SK-N-SH treated with all-trans-retinoic acid at 6 μM for 48 hours (cell line): ENCODE results near the gene C20orf144.

Source experiments
- ATAC-seq: fragments of 200-7000 bp; cut with Tn5 transposase; 3 replicates; pipeline ENCODE4 v1.9.1; 2020; ENCODE audit warnings: mild to moderate bottlenecking, moderate library complexity
- ARNTL ChIP-seq: fragments of 450-650 bp; formaldehyde crosslinking; IDR thresholded peaks from 2 replicates; pipeline ENCODE4 v1.5.0; 2020; ENCODE audit warnings: low read depth, mild to moderate bottlenecking, moderate library complexity, borderline replicate concordance
- BACH2 ChIP-seq: fragments of 250-450 bp; sonication (Bioruptor Pico); IDR thresholded peaks from 2 replicates; pipeline ENCODE4 v1.9.0; 2021; ENCODE audit warnings: mild to moderate bottlenecking, borderline replicate concordance
- CSRNP3 ChIP-seq: fragments of 250-450 bp; sonication (Bioruptor Pico); IDR thresholded peaks from 2 replicates; pipeline ENCODE4 v1.5.1; 2021; ENCODE audit warnings: mild to moderate bottlenecking, moderate library complexity
- ESRRG ChIP-seq: fragments of 250-450 bp; sonication (Bioruptor Pico); IDR thresholded peaks from 2 replicates; pipeline ENCODE4 v1.6.1; 2021; ENCODE audit warnings: mild to moderate bottlenecking
- GLIS3 ChIP-seq: fragments of 250-450 bp; sonication (Bioruptor Pico); IDR thresholded peaks from 2 replicates; pipeline ENCODE4 v1.5.0; 2020; ENCODE audit warnings: mild to moderate bottlenecking, moderate library complexity
- ISL1 ChIP-seq: fragments of 250-450 bp; sonication (Bioruptor Pico); IDR thresholded peaks from 2 replicates; pipeline ENCODE4 v2.1.2; 2022; ENCODE audit warnings: mild to moderate bottlenecking, moderate library complexity
- OSR1 ChIP-seq: fragments of 250-450 bp; sonication (Bioruptor Pico); IDR thresholded peaks from 2 replicates; pipeline ENCODE4 v1.8.0; 2022; ENCODE audit warnings: moderate library complexity, mild to moderate bottlenecking, inconsistent platforms
- PATZ1 ChIP-seq: fragments of 250-450 bp; sonication (Bioruptor Pico); IDR thresholded peaks from 2 replicates; pipeline ENCODE4 v1.8.0; 2020; ENCODE audit warnings: mild to moderate bottlenecking, moderate library complexity, borderline replicate concordance
- POU6F1 ChIP-seq: fragments of 250-450 bp; sonication (Bioruptor Pico); IDR thresholded peaks from 2 replicates; pipeline ENCODE4 v1.8.0; 2021; ENCODE audit warnings: low read depth, mild to moderate bottlenecking, moderate library complexity, borderline replicate concordance
- PPARA ChIP-seq: fragments of 250-450 bp; sonication (Bioruptor Pico); IDR thresholded peaks from 2 replicates; pipeline ENCODE4 v1.5.0; 2020; ENCODE audit warnings: mild to moderate bottlenecking, borderline replicate concordance
- RARB ChIP-seq: fragments of 250-450 bp; sonication (Bioruptor Pico); IDR thresholded peaks from 2 replicates; pipeline ENCODE4 v1.8.0; 2021; ENCODE audit warnings: mild to moderate bottlenecking, moderate library complexity
- SNAI2 ChIP-seq: fragments of 250-450 bp; sonication (Bioruptor Pico); IDR thresholded peaks from 2 replicates; pipeline ENCODE4 v1.5.0; 2020; ENCODE audit warnings: mild to moderate bottlenecking, moderate library complexity
- TCF4 ChIP-seq: fragments of 250-450 bp; sonication (Bioruptor Pico); IDR thresholded peaks from 2 replicates; pipeline ENCODE4 v1.8.0; 2021; ENCODE audit warnings: mild to moderate bottlenecking, moderate library complexity, borderline replicate concordance
- TSHZ2 ChIP-seq: fragments of 250-450 bp; sonication (Bioruptor Pico); IDR thresholded peaks from 2 replicates; pipeline ENCODE4 v1.5.0; 2020; ENCODE audit warnings: mild to moderate bottlenecking, moderate library complexity
- ZC3H10 ChIP-seq: fragments of 250-450 bp; sonication (Bioruptor Pico); IDR thresholded peaks from 2 replicates; pipeline ENCODE4 v1.5.1; 2021; ENCODE audit warnings: mild to moderate bottlenecking, moderate library complexity
- ZFP3 ChIP-seq: fragments of 250-450 bp; sonication (Bioruptor Pico); IDR thresholded peaks from 2 replicates; pipeline ENCODE4 v1.5.0; 2020; ENCODE audit warnings: mild to moderate bottlenecking, moderate library complexity
- ZFP30 ChIP-seq: fragments of 450-650 bp; formaldehyde crosslinking; IDR thresholded peaks from 2 replicates; pipeline ENCODE4 v1.5.0; 2022; ENCODE audit warnings: mild to moderate bottlenecking, moderate library complexity
- ZNF565 ChIP-seq: fragments of 450-650 bp; formaldehyde crosslinking; conservative IDR thresholded peaks from 2 replicates; pipeline ENCODE4 v1.5.0; 2020; ENCODE audit warnings: low read depth, mild to moderate bottlenecking, moderate library complexity
- ZNF70 ChIP-seq: fragments of 450-650 bp; formaldehyde crosslinking; IDR thresholded peaks from 2 replicates; pipeline ENCODE4 v1.5.0; 2020; ENCODE audit warnings: mild to moderate bottlenecking, moderate library complexity
- ZNF8 ChIP-seq: fragments of 450-650 bp; formaldehyde crosslinking; IDR thresholded peaks from 2 replicates; pipeline ENCODE4 v1.5.0; 2020; ENCODE audit warnings: mild to moderate bottlenecking, moderate library complexity
- TF ChIP-seq, protein P1 (sequence below): fragments of 250-450 bp; sonication (Bioruptor Pico); IDR thresholded peaks from 2 replicates; pipeline ENCODE4 v1.5.1; 2020; ENCODE audit warnings: low read depth, mild to moderate bottlenecking, moderate library complexity

Gene C20orf144

DNA sequence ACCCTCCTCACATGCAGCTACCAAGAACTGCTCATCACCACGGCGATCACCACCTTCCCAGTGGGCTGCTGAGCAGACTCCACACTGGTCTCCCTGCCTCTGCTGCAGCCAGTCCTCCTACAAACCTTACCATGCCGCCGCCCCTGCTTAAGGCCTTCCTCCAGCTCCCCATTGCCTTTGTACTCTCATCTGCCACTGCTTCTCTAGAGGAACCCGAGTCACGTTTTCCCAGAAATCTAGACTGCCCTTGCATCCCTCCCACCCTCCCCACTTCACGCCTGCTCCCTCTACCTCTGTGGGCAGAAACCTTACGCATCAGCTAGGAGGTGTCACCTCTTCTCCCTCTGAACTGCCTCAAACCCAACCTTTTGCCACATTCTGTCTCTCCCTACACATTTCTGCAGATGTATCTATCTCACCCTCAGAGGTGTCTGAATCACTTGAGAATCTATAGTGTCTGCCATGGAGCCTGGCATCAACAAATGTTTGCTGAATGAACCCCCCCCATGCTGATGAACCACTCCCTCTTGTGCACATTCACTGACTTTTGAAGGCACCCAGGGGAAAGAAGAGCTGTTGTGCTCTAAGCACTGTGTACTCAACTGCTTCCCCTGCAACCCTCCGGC, 19.7 kb downstream of the C20orf144 start:
- TF ChIP-seq, protein P1, sequence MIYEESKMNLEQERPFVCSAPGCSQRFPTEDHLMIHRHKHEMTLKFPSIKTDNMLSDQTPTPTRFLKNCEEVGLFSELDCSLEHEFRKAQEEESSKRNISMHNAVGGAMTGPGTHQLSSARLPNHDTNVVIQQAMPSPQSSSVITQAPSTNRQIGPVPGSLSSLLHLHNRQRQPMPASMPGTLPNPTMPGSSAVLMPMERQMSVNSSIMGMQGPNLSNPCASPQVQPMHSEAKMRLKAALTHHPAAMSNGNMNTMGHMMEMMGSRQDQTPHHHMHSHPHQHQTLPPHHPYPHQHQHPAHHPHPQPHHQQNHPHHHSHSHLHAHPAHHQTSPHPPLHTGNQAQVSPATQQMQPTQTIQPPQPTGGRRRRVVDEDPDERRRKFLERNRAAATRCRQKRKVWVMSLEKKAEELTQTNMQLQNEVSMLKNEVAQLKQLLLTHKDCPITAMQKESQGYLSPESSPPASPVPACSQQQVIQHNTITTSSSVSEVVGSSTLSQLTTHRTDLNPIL (CRISPR knock-in tag) = no peak
- TF ChIP-seq BACH2 = no peak
- TF ChIP-seq ZC3H10 (CRISPR knock-in tag) = no peak
- no peak for TF ChIP-seq ZFP3 (CRISPR knock-in tag)
- TF ChIP-seq RARB (CRISPR knock-in tag) = no peak
- TF ChIP-seq ZNF565 = no peak
- no peak for TF ChIP-seq TCF4 (CRISPR knock-in tag)
- TF ChIP-seq TSHZ2 (CRISPR knock-in tag) = no peak
- no peak for TF ChIP-seq GLIS3
- TF ChIP-seq ESRRG (CRISPR knock-in tag) = no peak
- no peak for TF ChIP-seq CSRNP3
- TF ChIP-seq ISL1 (CRISPR knock-in tag) = no peak
- no peak for TF ChIP-seq ARNTL (CRISPR knock-in tag)
- no peak for TF ChIP-seq SNAI2 (CRISPR knock-in tag)
- TF ChIP-seq POU6F1 (CRISPR knock-in tag) = no peak
- ATAC-seq = no peak

GRCh38 chr20:33684533-33685327, 22.6 kb downstream of the C20orf144 start:
- TF ChIP-seq ZFP30 (CRISPR knock-in tag) = no peak
- TF ChIP-seq PATZ1 (CRISPR knock-in tag) = no peak
- no peak for TF ChIP-seq PPARA (CRISPR knock-in tag)
- TF ChIP-seq BACH2 = no peak
- TF ChIP-seq ZNF70 = no peak
- no peak for TF ChIP-seq ZNF565
- no peak for TF ChIP-seq GLIS3
- no peak for TF ChIP-seq SNAI2 (CRISPR knock-in tag)
- no peak for TF ChIP-seq POU6F1 (CRISPR knock-in tag)
- no peak for TF ChIP-seq RARB (CRISPR knock-in tag)
- no peak for TF ChIP-seq OSR1 (CRISPR knock-in tag)
- TF ChIP-seq ESRRG (CRISPR knock-in tag) = no peak
- TF ChIP-seq ZNF8 = no peak
- TF ChIP-seq TSHZ2 (CRISPR knock-in tag) = no peak
- TF ChIP-seq ZC3H10 (CRISPR knock-in tag) = no peak
- no peak for TF ChIP-seq ZFP3 (CRISPR knock-in tag)
- TF ChIP-seq, protein P1 (CRISPR knock-in tag) = no peak
- no peak for TF ChIP-seq ISL1 (CRISPR knock-in tag)
- TF ChIP-seq, all 23 proteins: peak for 0
- ATAC-seq = no peak
